ENCODE results near the gene TACR1. TPM values are rescaled to one million over a fixed set of nuclear protein-coding genes. Genes with fewer than 3 reads are reported as not detected.
"Not testable (repeated sequence)": the region's sequence is repeated elsewhere in the genome, so short reads cannot be mapped to it uniquely, and the experiment has no call there.

Gene TACR1
- total RNA-seq, 1 donor from 2014 or later, result not detected

GRCh38 chr2:75065402-75066008, 133.8 kb downstream of the TACR1 start:
- intact Hi-C loops (cut with micrococcal nuclease), result loop anchor here (10.0 kb wide), 2 partner anchors 131 to 339 kb away; no protein-coding TSS in a partner anchor
- no peaks in the 10 kb centered on the region for H3K36me3 Mint-ChIP-seq (ENCODE audit: low read depth)
- H3K9me3 Mint-ChIP-seq, result no peaks in the 10 kb centered on the region
- H3K4me3 Mint-ChIP-seq (ENCODE audit: low read depth), result no peak overlapping the region
- peaks cover 7% of the 10 kb centered on the region for H3K27me3 Mint-ChIP-seq (ENCODE audit: low read depth)
- H3K27ac Mint-ChIP-seq, result no peak overlapping the region
- DNase-seq (ENCODE audit: low spot score), result no peak
- peaks cover 2% of the 10 kb centered on the region for H3K4me1 Mint-ChIP-seq (ENCODE audit: low read depth)

GRCh38 chr2:75064691-75065396, 134.5 kb downstream of the TACR1 start:
- intact Hi-C loops (cut with micrococcal nuclease), result loop anchor here (10.0 kb wide), 2 partner anchors 130 to 340 kb away; no protein-coding TSS in a partner anchor
- Mint-ChIP-seq H3K36me3 (ENCODE audit: low read depth) (no peaks in the 10 kb centered on the region), H3K27ac (no peak overlapping the region), H3K4me1 (ENCODE audit: low read depth) (peaks cover 2% of the 10 kb centered on the region), H3K27me3 (ENCODE audit: low read depth) (peaks cover 8% of the 10 kb centered on the region), H3K4me3 (ENCODE audit: low read depth) (no peak overlapping the region), H3K9me3 (no peaks in the 10 kb centered on the region)
- peak; percentile 29 for DNase-seq (ENCODE audit: low spot score)

GRCh38 chr2:75063906-75064305, 135.4 kb downstream of the TACR1 start:
- DNase-seq (ENCODE audit: low spot score), result no peak
- intact Hi-C loops (cut with micrococcal nuclease), result loop anchor here (10.0 kb wide), 2 partner anchors 129 to 341 kb away; no protein-coding TSS in a partner anchor
- H3K27me3 Mint-ChIP-seq (ENCODE audit: low read depth), result peaks cover 8% of the 10 kb centered on the region

GRCh38 chr2:75058427-75058826, 140.9 kb downstream of the TACR1 start:
- peaks cover 12% of the 10 kb centered on the region for H3K27me3 Mint-ChIP-seq (ENCODE audit: low read depth)
- no peaks in the 10 kb centered on the region for H3K9me3 Mint-ChIP-seq
- H3K4me3 Mint-ChIP-seq (ENCODE audit: low read depth), result no peak overlapping the region
- no peaks in the 10 kb centered on the region for H3K36me3 Mint-ChIP-seq (ENCODE audit: low read depth)
- intact Hi-C loops (cut with micrococcal nuclease), result loop anchor here (10.0 kb wide), 1 partner anchor 144 kb away; no protein-coding TSS in a partner anchor
- DNase-seq (ENCODE audit: low spot score), result no peak
- no peak overlapping the region for H3K27ac Mint-ChIP-seq
- peaks cover 5% of the 10 kb centered on the region for H3K4me1 Mint-ChIP-seq (ENCODE audit: low read depth)

More at GRCh38 chr2:75063906-75064305, 135.4 kb downstream of the TACR1 start:
- Mint-ChIP-seq H3K36me3 (ENCODE audit: low read depth) (no peaks in the 10 kb centered on the region), H3K4me1 (ENCODE audit: low read depth) (peaks cover 2% of the 10 kb centered on the region), H3K4me3 (ENCODE audit: low read depth) (no peak overlapping the region), H3K27ac (no peak overlapping the region), H3K9me3 (no peaks in the 10 kb centered on the region)

GRCh38 chr2:75057150-75057549, 142.2 kb downstream of the TACR1 start:
- not testable (repeated sequence) for H3K4me3 Mint-ChIP-seq (ENCODE audit: low read depth); H3K36me3 Mint-ChIP-seq (ENCODE audit: low read depth); H3K27ac Mint-ChIP-seq; H3K4me1 Mint-ChIP-seq (ENCODE audit: low read depth); DNase-seq (ENCODE audit: low spot score); H3K9me3 Mint-ChIP-seq
- H3K27me3 Mint-ChIP-seq (ENCODE audit: low read depth), result peaks cover 12% of the 10 kb centered on the region
- intact Hi-C loops (cut with micrococcal nuclease), result loop anchor here (10.0 kb wide), 1 partner anchor 142 kb away; no protein-coding TSS in a partner anchor

GRCh38 chr2:75055820-75056675, 143.3 kb downstream of the TACR1 start:
- Mint-ChIP-seq H3K4me1 (ENCODE audit: low read depth) (peaks cover 5% of the 10 kb centered on the region), H3K9me3 (no peaks in the 10 kb centered on the region), H3K36me3 (ENCODE audit: low read depth) (no peaks in the 10 kb centered on the region), H3K4me3 (ENCODE audit: low read depth) (no peak overlapping the region), H3K27ac (no peak overlapping the region), H3K27me3 (ENCODE audit: low read depth) (peaks cover 12% of the 10 kb centered on the region)
- intact Hi-C loops (cut with micrococcal nuclease), result loop anchor here (10.0 kb wide), 1 partner anchor 141 kb away; no protein-coding TSS in a partner anchor
- DNase-seq (ENCODE audit: low spot score), result no peak

GRCh38 chr2:75055142-75055819, 144.0 kb downstream of the TACR1 start:
- intact Hi-C loops (cut with micrococcal nuclease), result loop anchor here (10.0 kb wide), 1 partner anchor 140 kb away; no protein-coding TSS in a partner anchor
- Mint-ChIP-seq H3K27me3 (ENCODE audit: low read depth) (peaks cover 9% of the 10 kb centered on the region), H3K36me3 (ENCODE audit: low read depth) (no peaks in the 10 kb centered on the region), H3K4me1 (ENCODE audit: low read depth) (peaks cover 5% of the 10 kb centered on the region), H3K4me3 (ENCODE audit: low read depth) (no peak overlapping the region), H3K27ac (no peak overlapping the region), H3K9me3 (no peaks in the 10 kb centered on the region)
- no peak for DNase-seq (ENCODE audit: low spot score)

- no peaks in the 10 kb centered on the region for H3K9me3 Mint-ChIP-seq
- no peak overlapping the region for H3K4me3 Mint-ChIP-seq (ENCODE audit: low read depth)
- H3K27ac Mint-ChIP-seq, result no peak overlapping the region
- peaks cover 5% of the 10 kb centered on the region for H3K4me1 Mint-ChIP-seq (ENCODE audit: low read depth)
- intact Hi-C loops (cut with micrococcal nuclease), result loop anchor here (10.0 kb wide), 1 partner anchor 139 kb away; no protein-coding TSS in a partner anchor
- no peaks in the 10 kb centered on the region for H3K36me3 Mint-ChIP-seq (ENCODE audit: low read depth)
- H3K27me3 Mint-ChIP-seq (ENCODE audit: low read depth), result peaks cover 9% of the 10 kb centered on the region
- DNase-seq (ENCODE audit: low spot score), result no peak
Observed at GRCh38 chr2:75054296-75054695, 145.0 kb downstream of the TACR1 start.

- intact Hi-C loops (cut with micrococcal nuclease), result loop anchor here (10.0 kb wide), 1 partner anchor 139 kb away; no protein-coding TSS in a partner anchor
- DNase-seq (ENCODE audit: low spot score), result no peak
- Mint-ChIP-seq H3K4me1 (ENCODE audit: low read depth) (peaks cover 5% of the 10 kb centered on the region), H3K36me3 (ENCODE audit: low read depth) (no peaks in the 10 kb centered on the region), H3K27me3 (ENCODE audit: low read depth) (peaks cover 8% of the 10 kb centered on the region), H3K27ac (no peak overlapping the region), H3K4me3 (ENCODE audit: low read depth) (no peak overlapping the region), H3K9me3 (no peaks in the 10 kb centered on the region)
Observed at GRCh38 chr2:75053484-75054112, 145.7 kb downstream of the TACR1 start.

- H3K4me1 Mint-ChIP-seq (ENCODE audit: low read depth), result no peaks in the 10 kb centered on the region
- no peaks in the 10 kb centered on the region for H3K9me3 Mint-ChIP-seq
- H3K27ac Mint-ChIP-seq, result no peak overlapping the region
- no peaks in the 10 kb centered on the region for H3K36me3 Mint-ChIP-seq (ENCODE audit: low read depth)
- no peak for DNase-seq (ENCODE audit: low spot score)
- no peaks in the 10 kb centered on the region for H3K27me3 Mint-ChIP-seq (ENCODE audit: low read depth)
- intact Hi-C loops (cut with micrococcal nuclease), result no loop called here
- H3K4me3 Mint-ChIP-seq (ENCODE audit: low read depth), result no peak overlapping the region
Observed at GRCh38 chr2:75047992-75048625, 151.2 kb downstream of the TACR1 start.

GRCh38 chr2:75047189-75047991, 151.9 kb downstream of the TACR1 start:
- Mint-ChIP-seq H3K9me3 (no peaks in the 10 kb centered on the region), H3K36me3 (ENCODE audit: low read depth) (no peaks in the 10 kb centered on the region), H3K27me3 (ENCODE audit: low read depth) (no peaks in the 10 kb centered on the region), H3K27ac (no peak overlapping the region), H3K4me3 (ENCODE audit: low read depth) (no peak overlapping the region), H3K4me1 (ENCODE audit: low read depth) (no peaks in the 10 kb centered on the region)
- no peak for DNase-seq (ENCODE audit: low spot score)
- intact Hi-C loops (cut with micrococcal nuclease), result no loop called here
